Transverse colon (tissue), 4 donors: ENCODE results near the gene POLR3G. TPM values are rescaled to one million over a fixed set of nuclear protein-coding genes. Genes with fewer than 3 reads are reported as not detected.

Experiments
- DNase-seq: peaks from one replicate; pipeline ENCODE4 v3.0.0-alpha.2; 2019
- H3K27ac ChIP-seq, 4 donors: fragments of 200-600 bp; sonication (generic); 2 replicates each; pipeline ENCODE4 v1.5.1; 2016 to 2018; ENCODE audit warnings: inconsistent platforms in 4 of 4
- H3K27me3 ChIP-seq: fragments of 200-600 bp; sonication (generic); 2 replicates; pipeline ENCODE4 v1.5.1; 2017; ENCODE audit warnings: inconsistent platforms
- H3K36me3 ChIP-seq, 4 donors: fragments of 200-600 bp; sonication (generic); 2 replicates each; pipeline ENCODE4 v1.5.1; 2017 to 2019; ENCODE audit warnings: inconsistent platforms in 4 of 4
- H3K4me1 ChIP-seq, 4 donors: fragments of 200-600 bp; sonication (generic); 2 replicates each; pipeline ENCODE4 v1.5.1; 2017 to 2020; ENCODE audit warnings: inconsistent platforms in 4 of 4
- H3K4me3 ChIP-seq, 4 donors: fragments of 200-600 bp; sonication (generic); 1 replicate in 1 of 4; 2 replicates in 3 of 4; pipeline versions ENCODE4 v1.5.1 to v1.6.1; 2017 to 2019; ENCODE audit warnings: inconsistent platforms in 4 of 4
- H3K9me3 ChIP-seq, 2 donors: fragments of 200-600 bp; sonication (generic); 2 replicates each; pipeline ENCODE4 v1.5.1; 2017 to 2019; ENCODE audit warnings: inconsistent platforms in 2 of 2
- CTCF ChIP-seq, 5 experiments: fragments of 200-600 bp in 3 of 5; fragments of 450-650 bp in 2 of 5; sonication (generic) in 3 of 5; IDR thresholded peaks; 1 replicate in 2 of 5; 2 replicates in 3 of 5; pipeline ENCODE4 v1.5.1; 2016 to 2017; ENCODE audit warnings: antibody characterized with exemption in 5 of 5, inconsistent platforms in 3 of 5, mild to moderate bottlenecking in 2 of 5, moderate library complexity in 1 of 5
- EP300 ChIP-seq: sonication (generic); formaldehyde crosslinking; IDR thresholded peaks from one replicate; pipeline ENCODE4 v1.6.1; 2017; ENCODE audit warnings: antibody characterized with exemption, low read depth
- POLR2A ChIP-seq: fragments of 450-650 bp; IDR thresholded peaks from one replicate; pipeline ENCODE4 v1.6.1; 2016; ENCODE audit warnings: antibody characterized with exemption, mild to moderate bottlenecking, moderate library complexity
- POLR2AphosphoS5 ChIP-seq, 3 donors: sonication (generic); formaldehyde crosslinking; IDR thresholded peaks; one replicate each; pipeline ENCODE4 v1.6.1; 2016; ENCODE audit warnings: antibody characterized with exemption in 3 of 3
- WGBS, 2 donors: methylation state at CpG; one replicate each; pipeline ENCODE4 v1.1.5; 2018; ENCODE audit warnings: low coverage in 1 of 2; 5-methylcytosine and 5-hydroxymethylcytosine counted together
- in situ Hi-C, 4 donors: fragments of 200-750 bp; cut with MboI; loops; one replicate each; pipeline versions ENCODE4 v1.15.0 to v1.15.1; 2017; ENCODE audit warnings: low sequenced_read_pairs in 3 of 4, low pct_ligation_motif_present in 1 of 4, low pct_unique_long_range_greater_than_20kb in 1 of 4
- intact Hi-C: fragments of 100-400 bp; cut with DNase I; formaldehyde crosslinking; loops from one replicate; pipeline ENCODE4 v1.15.1; 2023; ENCODE audit warnings: low total_unique reads
- total RNA-seq, 4 donors: library from RNA; depleted of rRNA; stranded (reverse); fragments of >200 nt; gene quantifications; one replicate each; pipeline ENCODE4 v1.1.0, GENCODE V29; 2016

Gene POLR3G
- total RNA-seq = 1 to 10 TPM in 3 of 4 donors, not detected in 1; 1.1 to 6.7 (median 2.5) TPM

GRCh38 chr5:90474235-90475107, at the start of gene POLR3G, which contains the start of gene MBLAC2:
POLR3G (plus strand) TSS chr5:90474864; CDS start chr5:90485568, 10,704 bp downstream.
MBLAC2 (minus strand) TSS chr5:90474771; CDS start chr5:90474292, 479 bp downstream.
- Histone ChIP-seq H3K27ac (peak within 1 kb of the TSS; percentile 84 to 93 (median 92)), H3K27me3 (no peaks in the 10 kb centered on the region), H3K4me3 (peak within 1 kb of the TSS; percentile 75 to 78 (median 76)), H3K4me1 (peaks cover 5 to 28% (median 18%) of the 10 kb centered on the region in 4 donors), H3K9me3 (no peaks in the 10 kb centered on the region), H3K36me3 (no peaks in the 10 kb centered on the region)
- peak; percentile 96 for DNase-seq
- intact Hi-C loops = loop anchor here (1.0 kb wide), 1 partner anchor 49 kb away; no protein-coding TSS in a partner anchor
- in situ Hi-C loops = loop anchor here in 2 of 4 donors (10.0 to 25.0 kb wide), 2 partner anchors 50 to 313 kb away; partner anchors contain the start of gene LYSMD3 (in 1 of the 2)
- WGBS, 2 donors = 1% methylated on average over 64 of the region's 73 CpGs; no CpG with 5 or more reads in 1 of the 2 donors
- TF ChIP-seq EP300 = no peak
- TF ChIP-seq POLR2AphosphoS5 (IDR thresholded peaks at IDR 0.05) = peak; percentile 89 to 96 (median 94)
- peak; percentile 87 for TF ChIP-seq POLR2A
- TF ChIP-seq CTCF (IDR thresholded peaks at IDR 0.05) = peak; percentile 46 to 86 (median 61)

- H3K9me3 ChIP-seq = no peaks in the 10 kb centered on the region
- H3K36me3 ChIP-seq = no peaks in the 10 kb centered on the region
- no peaks in the 10 kb centered on the region for H3K27me3 ChIP-seq
- in situ Hi-C loops = loop anchor here in 3 of 4 donors (10.0 to 25.0 kb wide), 3 partner anchors 103 to 353 kb away; partner anchors contain the start of gene LYSMD3 (in 1 of the 3)
- H3K27ac ChIP-seq = no peak overlapping the region
- DNase-seq = peak; percentile 46
- 53 to 64% methylated on average over 5 of the region's 5 CpGs for WGBS, 2 donors
- no peaks in the 10 kb centered on the region for H3K4me1 ChIP-seq
- intact Hi-C loops = loop anchor here (10.0 kb wide), 1 partner anchor 101 kb away; no protein-coding TSS in a partner anchor
- H3K4me3 ChIP-seq = no peak overlapping the region
- TF ChIP-seq EP300 (no peak), CTCF (IDR thresholded peaks at IDR 0.05) (peak; percentile 34 to 51 (median 48))
These were observed 40.4 kb upstream of the POLR3G start for GRCh38 chr5:90434116-90434714.

- Histone ChIP-seq H3K9me3 (no peaks in the 10 kb centered on the region), H3K4me1 (peaks cover 0 to 8% (median 4%) of the 10 kb centered on the region in 4 donors), H3K27ac (no peak overlapping the region), H3K36me3 (no peaks in the 10 kb centered on the region), H3K27me3 (no peaks in the 10 kb centered on the region), H3K4me3 (no peak overlapping the region)
- intact Hi-C loops = loop anchor here (10.0 kb wide), 1 partner anchor 97 kb away; no protein-coding TSS in a partner anchor
- no peak for DNase-seq
- in situ Hi-C loops = loop anchor here in 3 of 4 donors (10.0 to 25.0 kb wide), 3 partner anchors 100 to 350 kb away; partner anchors contain the start of gene LYSMD3 (in 1 of the 3)
- TF ChIP-seq POLR2A (no peak), POLR2AphosphoS5 (IDR thresholded peaks at IDR 0.05) (no peak), EP300 (no peak), CTCF (IDR thresholded peaks at IDR 0.05) (no peak)
These were observed 37.0 kb upstream of the POLR3G start for GRCh38 chr5:90437663-90438062.

- Histone ChIP-seq H3K9me3 (no peaks in the 10 kb centered on the region), H3K4me1 (peaks cover 0 to 8% (median 4%) of the 10 kb centered on the region in 4 donors), H3K27ac (no peak overlapping the region), H3K36me3 (no peaks in the 10 kb centered on the region), H3K4me3 (no peak overlapping the region), H3K27me3 (no peaks in the 10 kb centered on the region)
- in situ Hi-C loops = loop anchor here in 3 of 4 donors (10.0 to 25.0 kb wide), 3 partner anchors 99 to 349 kb away; partner anchors contain the start of gene LYSMD3 (in 1 of the 3)
- intact Hi-C loops = loop anchor here (10.0 kb wide), 1 partner anchor 97 kb away; no protein-coding TSS in a partner anchor
- TF ChIP-seq EP300 (no peak), POLR2A (no peak), CTCF (IDR thresholded peaks at IDR 0.05) (no peak), POLR2AphosphoS5 (IDR thresholded peaks at IDR 0.05) (no peak)
- no peak for DNase-seq
- WGBS, 2 donors = 20 to 55% methylated on average over 1 of the region's 1 CpG
These were observed 36.6 kb upstream of the POLR3G start for GRCh38 chr5:90438100-90438499.
